ENCODE results near the gene SAMD14. TPM values are rescaled to one million over a fixed set of nuclear protein-coding genes. Genes with fewer than 3 reads are reported as not detected.

Gene SAMD14
- polyA plus RNA-seq, 4 donors: 9.4 to 21.7 (median 20.0) TPM

DNA sequence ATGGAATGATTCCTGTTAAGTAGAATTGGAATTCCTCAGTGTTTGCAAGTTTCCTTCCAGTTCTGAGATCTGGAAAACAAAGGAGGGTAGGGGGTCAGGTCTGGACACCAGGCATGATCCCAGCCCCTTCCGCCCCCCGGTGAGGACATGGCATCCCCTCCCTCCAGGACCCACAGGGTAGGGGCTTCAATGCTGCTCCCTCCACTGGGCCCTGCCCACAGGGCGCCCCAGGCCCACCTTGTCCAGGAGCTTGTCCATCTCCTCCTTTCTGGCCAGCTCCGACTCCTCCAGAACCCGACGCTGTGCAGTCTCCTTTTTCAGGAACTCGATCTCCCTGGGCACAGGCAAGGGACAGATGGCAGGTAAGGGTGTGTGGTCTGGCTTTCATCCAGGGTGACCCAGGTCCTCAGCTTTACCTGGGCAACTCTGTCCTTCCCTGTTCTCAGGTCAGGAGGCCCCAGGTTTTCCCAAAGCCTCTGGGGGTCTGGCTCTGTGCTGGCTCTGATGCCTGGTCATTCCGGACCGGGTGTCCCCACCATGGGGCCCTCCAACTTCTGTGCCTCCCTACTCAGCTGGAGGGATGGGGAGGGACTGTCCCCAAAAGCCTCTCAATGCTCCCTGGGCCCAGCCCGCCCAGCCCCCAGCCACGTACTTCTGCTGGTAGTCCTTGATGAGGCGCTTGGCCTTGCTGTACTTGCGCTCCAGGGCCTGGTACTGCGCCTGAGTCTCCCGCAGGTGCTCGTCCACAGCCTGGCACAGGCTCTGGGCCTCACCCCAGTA, 5.5 kb upstream of the SAMD14 start:
- no peak for DNase-seq (ENCODE audit: low read depth in 4 of 4, low spot score in 2 of 4)

DNA sequence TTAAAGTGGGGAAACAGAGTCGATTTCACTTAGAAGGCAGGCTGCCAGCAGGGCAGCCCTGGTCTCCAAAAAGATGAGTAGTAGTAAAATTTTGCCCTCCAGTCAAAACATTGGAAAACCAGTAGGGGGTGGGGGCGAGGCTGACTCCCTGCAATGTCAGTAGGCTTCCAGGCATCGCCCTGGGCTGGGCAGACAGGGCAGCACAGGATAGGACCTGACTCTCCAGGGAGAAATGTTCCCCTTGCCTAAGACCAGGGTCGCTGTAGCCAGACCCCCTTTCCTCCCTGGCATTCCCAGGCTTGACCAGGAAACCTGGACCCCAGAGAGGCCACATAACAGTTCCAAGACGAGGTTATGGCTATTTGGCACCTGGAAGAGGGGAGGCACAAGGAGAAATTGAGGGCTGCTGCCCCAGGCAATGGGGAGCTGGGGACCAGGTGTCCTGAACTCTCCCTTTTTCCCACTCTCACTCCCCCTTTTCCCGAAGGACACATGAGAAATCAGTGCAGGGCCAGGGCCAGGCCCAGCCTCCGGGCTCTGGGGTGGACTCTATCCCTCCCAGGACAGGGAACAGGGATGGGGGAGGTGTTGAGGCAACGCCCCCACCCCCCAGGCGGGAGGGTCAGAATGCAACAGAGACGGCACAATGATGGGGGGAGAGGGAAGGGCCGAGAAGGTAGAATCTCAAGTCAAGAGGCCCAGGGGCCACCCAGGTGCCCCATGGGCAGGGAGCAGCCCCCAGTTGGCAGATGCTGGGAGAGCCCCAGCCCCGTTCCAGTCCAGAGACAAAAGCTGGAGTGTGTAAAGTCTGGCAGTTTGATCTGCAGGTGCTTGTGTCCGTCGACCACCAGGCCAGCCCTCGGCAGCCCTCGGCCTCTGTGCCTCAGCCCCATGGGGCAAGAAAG, 4.5 kb upstream of the SAMD14 start:
- DNase-seq (ENCODE audit: low read depth in 4 of 4, low spot score in 2 of 4): no peak

DNA sequence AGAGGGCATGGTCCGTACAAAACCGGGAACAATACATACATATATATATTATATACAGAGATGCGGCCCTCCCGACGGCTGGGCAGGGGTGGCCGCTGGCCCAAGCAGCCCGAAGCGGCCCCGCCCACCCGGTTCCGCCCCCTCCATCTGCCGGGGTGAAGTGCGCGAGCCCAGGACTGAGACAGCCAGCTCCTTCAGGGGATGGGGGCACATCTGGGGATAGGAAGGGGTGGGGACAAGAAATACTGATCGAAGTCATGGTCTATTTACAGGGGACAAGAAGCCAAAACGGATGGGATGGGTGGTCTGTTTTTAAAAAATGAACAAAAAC, 3.8 kb upstream of the SAMD14 start:
- DNase-seq (ENCODE audit: low read depth in 4 of 4, low spot score in 2 of 4): no peak

DNA sequence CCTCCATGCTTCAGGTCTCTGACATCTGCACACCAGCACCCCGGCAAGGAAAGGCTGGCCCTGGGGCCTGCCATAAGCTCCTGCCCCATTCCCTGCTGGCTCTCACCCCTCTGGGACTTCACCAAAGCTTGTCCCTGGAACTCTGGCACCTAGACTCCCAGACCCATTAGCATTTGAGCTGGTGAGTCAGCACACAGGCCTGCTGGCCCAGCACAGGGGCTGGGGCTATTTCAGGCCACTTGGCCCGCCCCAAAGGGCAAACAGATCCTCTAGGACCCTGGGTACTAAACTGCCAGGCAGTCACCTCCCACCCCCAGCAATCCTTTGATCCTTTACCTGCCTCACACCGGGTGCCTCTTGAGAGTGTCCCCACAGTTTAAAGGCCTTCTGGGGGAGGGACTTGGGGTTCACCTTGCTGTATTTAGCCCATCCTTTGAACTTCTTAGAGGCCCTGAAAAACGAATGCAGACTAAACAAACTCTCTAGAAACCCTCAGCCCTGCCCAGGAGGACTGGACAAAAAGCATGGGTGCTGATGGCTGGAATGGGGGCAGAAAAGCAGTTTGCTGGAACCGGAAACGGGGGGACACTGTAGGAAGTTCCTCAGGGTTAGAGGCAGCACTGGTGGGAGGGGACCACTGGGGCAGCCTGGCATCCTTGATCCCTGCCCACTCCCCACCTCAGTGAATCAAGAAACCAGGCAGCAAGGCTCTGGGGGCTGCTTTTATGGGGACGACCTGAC, 3.2 kb upstream of the SAMD14 start:
- no peak for DNase-seq (ENCODE audit: low read depth in 4 of 4, low spot score in 2 of 4)

DNA sequence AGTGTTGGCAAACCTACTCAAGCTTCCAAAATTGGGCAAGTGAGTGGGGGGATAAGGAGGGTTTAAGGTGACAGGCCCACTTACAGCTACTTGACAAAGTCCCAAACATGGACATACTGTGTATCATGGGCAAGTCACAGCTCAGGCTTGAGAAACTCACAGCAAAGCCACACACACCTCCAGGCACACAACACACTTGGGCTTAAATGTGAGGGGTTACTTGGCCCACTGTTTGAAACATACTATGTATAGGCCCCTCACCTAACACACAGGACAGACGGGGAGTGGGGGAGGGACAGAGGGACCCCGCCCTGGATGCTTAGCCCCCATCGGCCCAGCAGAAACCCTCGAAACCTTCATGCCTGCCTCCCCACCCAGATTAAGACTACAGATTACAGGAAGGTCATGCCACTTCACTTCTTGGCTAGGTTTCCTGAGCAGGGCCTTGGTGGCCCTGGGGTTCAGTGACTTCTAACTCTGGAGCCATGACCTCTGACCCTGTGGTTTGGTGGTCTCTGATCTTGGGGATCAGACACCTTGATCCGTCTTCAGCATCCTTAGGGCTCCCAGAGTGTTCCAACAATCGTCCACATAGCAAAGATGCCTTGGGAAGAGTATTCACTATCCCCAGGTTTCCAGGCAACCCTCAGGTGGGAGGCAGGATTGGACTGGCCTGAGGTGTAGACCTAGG, 2.3 kb upstream of the SAMD14 start:
- no peak for DNase-seq (ENCODE audit: low read depth in 4 of 4, low spot score in 2 of 4)

DNA sequence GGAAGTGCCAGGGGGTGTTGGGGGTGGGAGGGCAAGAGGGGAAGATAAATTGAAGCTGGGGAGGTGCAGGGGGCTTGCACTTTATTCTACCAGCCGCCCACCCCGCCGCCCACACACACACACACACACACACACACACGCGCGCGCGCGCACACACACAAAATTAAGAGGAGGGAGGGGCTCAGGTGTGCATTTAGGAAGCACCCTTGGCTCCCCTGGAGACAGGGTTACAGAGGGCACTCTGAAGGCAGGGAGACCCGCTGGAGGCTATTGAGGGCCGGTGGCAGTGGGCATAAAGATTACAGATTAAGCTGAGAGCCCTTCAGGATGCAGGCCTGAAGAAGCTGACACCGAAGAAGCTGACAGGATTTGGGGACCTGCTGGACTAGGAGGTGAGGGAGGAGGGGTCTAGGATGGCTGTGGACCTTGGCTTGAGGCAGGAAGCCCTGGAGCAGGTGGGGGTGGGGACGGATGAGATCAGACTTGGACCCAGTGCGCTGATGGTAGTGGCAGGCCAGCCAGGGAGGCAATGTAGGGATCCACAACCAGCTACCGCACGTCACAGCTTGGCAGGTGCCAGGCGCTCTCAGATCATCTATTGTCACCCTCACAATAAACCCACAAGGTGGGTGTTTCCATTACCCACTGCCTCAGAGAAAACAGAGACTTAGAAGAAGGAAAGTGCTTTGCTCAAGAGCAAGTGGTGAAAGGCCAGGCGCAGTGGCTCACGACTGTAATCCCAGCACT, 772 bp upstream of the SAMD14 start:
- DNase-seq (ENCODE audit: low read depth in 4 of 4, low spot score in 2 of 4): no peak

DNA sequence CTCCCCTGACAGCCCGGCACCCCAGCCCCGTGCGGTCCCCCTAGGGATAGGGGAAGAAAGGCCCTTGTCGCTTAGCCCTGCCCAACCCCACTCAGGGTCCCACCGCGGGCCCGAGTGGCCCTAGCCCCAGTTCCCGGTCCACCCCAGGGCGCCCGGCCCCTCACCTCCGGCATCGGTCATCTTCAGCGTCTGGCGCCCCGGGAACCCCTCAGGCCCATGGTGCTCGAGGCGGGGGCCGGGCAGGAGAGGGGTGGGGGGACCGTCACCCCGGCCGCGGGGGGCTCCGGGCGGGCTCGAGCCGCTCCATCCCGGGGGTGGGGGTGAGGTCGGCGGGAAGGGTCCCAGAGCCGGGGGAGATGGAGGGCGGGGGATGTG, 620 bp downstream of the SAMD14 start:
- no peak for DNase-seq (ENCODE audit: low read depth in 4 of 4, low spot score in 2 of 4)

DNA sequence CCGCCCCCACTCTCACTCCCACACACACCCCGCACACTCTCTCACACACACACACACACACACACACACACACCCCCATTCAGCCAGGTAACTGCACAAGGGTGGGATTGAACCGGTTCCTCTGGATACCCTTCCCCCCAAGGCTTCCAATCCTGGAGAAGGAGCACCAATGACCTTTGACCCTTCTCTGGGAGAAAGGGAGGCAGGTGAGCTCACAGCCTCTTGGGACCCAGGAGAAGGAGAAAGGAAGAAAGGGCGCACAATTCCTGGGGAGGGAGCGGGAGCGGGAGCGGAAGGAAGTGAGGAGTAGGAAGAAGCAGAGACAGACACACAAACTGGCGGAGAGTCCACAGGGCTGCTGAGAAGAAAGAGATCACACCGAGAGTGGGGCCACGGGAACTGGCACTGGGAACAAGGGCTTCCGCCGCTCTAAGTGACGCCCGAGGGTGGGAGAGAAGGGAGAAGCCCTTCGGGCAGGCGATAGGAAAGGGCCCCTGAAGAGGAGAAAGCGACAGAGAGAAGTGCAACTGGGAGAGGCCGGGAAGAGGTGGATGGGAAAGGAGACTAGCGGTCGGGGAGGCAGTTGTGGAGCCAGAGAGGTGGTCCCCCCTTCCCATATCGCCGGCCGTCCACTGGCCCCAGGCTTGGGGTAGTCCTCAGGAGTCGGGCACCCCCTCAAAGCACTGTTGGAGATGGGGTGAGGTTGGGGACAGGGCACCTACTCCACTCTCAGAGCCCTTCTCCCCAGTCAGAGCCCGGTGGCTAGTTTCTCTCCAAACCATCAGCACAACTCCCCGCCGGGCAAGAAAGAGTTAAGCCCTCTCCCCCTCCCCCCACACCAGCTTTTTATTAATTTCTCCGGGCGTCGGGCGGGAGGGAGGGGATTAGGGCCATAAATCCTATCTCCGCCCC, 1.3 kb downstream of the SAMD14 start:
- no peak for DNase-seq (ENCODE audit: low read depth in 4 of 4, low spot score in 2 of 4)

DNA sequence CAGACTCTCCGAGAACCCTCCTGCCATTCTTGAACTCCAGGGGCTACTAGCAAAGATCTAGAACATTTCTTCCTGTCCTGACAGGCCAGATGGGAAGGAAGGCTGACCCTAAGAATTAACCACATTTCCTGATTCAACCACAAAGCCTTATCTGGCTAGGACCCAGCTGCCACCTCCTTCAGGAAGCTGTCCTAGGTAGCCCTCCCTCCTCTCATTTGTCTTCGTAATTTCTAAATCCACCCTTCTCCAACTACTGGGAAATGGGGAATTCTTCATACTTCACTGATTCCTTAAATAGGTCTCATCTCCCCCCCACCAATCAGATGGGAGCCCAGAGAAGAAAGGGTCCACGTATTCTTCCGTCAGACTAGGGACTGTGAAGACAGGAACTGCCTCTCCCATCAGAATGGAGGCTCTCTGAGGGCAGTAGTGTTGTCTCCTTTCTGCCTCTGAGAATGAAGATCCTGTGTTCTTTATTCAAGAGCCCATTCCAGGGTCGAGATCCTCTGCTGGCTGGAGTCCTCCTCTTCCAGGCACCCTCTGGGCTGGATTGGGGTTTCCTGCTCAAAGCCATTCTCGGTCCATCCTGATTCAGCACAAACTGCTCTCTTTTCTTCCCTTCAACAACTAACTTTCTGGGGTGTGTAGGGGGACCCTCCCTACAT, 2.1 kb downstream of the SAMD14 start:
- no peak for DNase-seq (ENCODE audit: low read depth in 4 of 4, low spot score in 2 of 4)

DNA sequence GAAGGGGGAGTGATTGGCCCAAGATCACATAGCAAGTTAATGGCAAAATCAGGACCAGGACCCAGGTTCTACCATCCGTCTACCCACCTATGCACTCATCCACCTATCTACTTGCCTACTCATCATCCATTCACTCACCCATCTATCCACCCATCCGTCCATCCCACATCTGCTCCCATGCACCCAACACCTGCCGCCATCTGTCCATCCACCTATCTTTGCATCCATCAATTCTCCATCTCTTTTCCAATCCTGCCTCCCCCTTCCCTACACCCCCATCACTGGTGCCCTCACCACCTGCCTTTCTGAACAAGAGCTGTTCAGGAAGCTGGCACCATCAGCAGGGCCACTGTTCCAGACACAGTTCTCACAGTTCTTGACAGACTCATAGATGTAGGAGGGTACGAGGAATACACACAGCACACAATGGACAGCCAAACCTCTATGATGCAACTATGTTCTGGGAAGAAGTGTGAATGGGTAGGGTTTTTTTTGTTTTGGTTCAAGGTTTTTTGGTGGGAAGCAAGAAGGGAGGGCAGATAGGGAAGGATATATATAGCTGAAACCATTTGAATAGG, 4.5 kb downstream of the SAMD14 start:
- DNase-seq (ENCODE audit: low read depth in 4 of 4, low spot score in 2 of 4): no peak

DNA sequence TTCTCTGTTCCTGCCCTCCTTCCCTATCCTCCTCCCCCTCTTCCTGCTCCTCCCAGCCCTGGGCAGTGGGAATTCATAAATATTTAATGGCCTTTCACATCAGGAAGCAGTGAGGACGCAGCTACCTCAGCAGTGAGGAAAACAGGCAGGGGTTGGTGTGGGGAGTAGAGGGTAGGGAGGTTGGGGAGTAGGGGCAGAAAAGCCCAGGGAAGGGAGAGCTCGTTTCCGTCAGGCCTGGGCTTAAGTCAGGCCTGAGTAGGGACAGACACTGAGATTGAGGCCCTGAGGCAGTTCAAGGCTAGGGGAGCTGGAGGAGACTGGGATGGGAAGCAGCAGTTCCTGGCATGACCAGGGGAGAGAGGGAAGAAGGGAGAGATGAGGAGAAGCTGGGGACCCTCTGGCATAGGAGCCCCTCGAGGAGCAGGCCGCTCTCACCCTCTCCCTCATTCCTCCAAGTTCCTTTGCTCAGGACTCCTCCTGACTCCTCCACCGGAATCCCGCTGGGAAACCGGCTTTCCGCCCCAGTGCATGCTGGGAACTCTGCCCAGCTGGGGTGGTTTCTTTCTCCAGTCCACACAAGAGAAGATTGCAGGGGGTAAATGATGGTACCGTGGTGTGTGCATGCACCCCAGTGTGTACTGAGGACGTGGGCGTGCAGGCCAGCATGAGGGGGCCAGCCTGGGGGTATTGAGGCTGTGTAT, 6.2 kb downstream of the SAMD14 start:
- DNase-seq (ENCODE audit: low read depth in 4 of 4, low spot score in 2 of 4): no peak

DNA sequence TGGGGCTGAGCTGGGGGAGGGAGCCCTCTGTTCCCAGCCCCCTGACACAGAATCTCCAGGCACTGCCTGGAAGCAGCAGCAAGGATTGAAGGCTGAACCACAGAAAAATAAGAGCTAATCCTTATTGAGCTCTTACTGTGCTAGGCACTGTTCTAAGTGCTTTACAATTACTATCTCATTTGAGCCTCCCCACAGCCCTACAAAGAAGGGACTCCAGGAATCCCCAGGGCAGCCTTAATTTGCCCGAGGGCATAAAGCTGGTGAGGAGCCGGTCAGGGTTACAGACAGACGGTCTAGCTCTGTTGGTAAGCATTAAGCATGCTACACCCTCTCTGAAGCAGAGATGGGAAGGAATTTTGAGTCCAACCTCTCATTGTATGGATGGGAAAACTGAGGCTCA, 7.0 kb downstream of the SAMD14 start:
- DNase-seq (ENCODE audit: low read depth in 4 of 4, low spot score in 2 of 4): no peak

DNA sequence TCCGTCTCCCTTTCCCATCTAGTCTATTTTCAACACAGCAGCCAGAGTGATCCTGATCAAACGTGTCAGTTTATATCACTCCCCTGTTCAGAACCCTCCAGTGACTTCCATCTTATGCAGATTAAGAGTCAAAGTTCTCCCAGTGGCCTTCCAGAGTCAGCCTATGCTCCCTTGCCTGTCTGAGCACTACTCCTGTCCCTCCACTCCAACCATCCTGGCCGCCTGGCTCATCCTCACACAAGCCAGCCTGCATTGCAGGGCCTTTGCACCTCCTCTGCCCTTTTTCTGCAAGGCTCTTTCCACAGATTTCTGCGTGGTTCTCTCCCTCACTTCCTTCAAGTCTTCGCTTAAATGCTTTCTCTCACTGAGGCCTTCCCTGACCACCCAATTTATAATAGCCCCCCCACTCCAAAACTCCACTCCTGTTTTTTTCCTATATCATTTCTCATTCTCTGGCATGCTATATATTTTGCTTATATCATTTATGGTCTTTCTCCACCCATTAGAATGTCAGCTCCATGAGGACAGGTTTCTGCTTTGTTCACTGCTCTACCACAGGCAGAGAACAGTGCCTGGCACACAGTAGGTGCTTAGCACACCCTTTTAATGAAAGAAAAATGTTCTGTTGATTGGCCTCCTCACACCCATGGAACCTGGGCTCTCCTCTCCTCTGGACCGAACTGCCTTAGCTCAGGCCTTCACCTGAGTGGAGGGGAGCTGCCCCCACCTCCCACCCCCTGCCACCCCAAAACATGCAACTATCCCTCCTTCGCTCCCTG, 9.3 kb downstream of the SAMD14 start:
- no peak for DNase-seq (ENCODE audit: low read depth in 4 of 4, low spot score in 2 of 4)

DNA sequence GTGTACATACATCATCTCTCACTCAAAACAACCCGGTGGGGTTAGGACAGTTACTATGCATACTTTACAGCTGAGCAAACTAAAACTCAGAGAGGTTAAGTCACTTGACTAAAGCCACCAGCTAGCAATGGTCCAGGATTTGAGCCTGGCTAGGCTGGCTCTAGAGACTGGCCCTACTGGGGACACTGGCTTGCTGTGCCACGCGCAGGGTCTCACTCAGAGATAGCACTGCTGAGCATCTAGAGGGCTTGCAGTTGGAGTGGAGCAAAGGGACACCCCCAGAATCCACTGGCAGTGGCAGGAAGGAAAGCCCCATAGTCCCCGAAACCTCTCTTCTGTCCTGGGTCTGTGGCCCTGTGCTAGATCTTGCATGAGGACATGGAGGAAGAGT, 11.1 kb downstream of the SAMD14 start:
- no peak for DNase-seq (ENCODE audit: low read depth in 4 of 4, low spot score in 2 of 4)

DNA sequence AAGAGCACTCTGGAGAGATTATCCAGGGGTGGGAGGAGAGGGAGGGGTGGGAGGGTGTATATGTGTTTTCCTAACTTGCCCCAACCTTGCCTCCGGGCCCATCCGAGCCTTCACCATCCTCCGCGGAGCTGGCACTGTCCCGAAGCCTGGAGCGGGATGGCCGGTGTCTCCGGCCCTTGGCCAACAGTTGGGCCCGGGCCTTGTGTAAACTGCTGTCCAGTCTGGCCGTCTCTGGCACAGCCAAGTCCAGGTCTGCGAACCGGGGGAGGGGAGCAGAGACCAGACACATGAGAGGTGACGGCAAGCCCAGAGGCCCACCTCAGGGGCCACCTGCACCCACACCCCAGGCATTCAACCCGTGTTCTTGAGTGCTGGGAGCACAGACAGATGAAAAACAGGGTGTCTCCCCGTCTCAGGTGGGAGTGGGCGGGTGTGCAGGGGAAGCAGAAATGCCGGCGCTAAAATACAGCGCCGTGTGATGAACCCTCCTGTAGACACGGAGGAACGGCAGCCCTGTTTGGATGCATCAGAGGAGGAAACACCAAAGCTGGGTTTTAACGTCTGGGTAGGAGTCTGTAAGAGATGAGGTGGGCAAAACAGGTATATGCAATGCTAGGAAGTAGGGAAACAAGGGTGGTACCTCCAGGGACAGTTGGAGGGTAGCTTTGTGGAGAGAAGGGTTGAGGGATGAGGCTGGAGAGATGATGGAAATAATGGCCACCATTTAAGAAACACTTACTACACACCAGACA, 11.7 kb downstream of the SAMD14 start:
- no peak for DNase-seq (ENCODE audit: low read depth in 4 of 4, low spot score in 2 of 4)
